RWPE1 (cell line): Measurements from ENCODE around the gene MBLAC1.
A peak's percentile ranks its signal among the peaks of the same experiment; 100 is the strongest.

Experiments
- CTCF ChIA-PET: fragments of 350-600 bp; sonication (Branson Sonifier 250); formaldehyde crosslinking; extraction: SDS; loops from one replicate; lab custom pipeline; 2021; lab: Yijun Ruan, JAX
- POLR2A ChIA-PET: fragments of 400-600 bp; formaldehyde crosslinking; extraction: SDS; loops from one replicate; lab custom pipeline; 2020; ENCODE audit warnings: antibody characterized with exemption; ENCODE audit not compliant: low non-redundant PET; lab: Yijun Ruan, JAX
- DNase-seq: peaks from one replicate; pipeline ENCODE4 v3.0.0; 2012; ENCODE audit warnings: low spot score
- H3K27ac ChIP-seq: fragments of 450-650 bp; 2 replicates; pipeline ENCODE4 v1.5.1; 2017
- CTCF ChIP-seq: fragments of 450-650 bp; conservative IDR thresholded peaks from 2 replicates; pipeline ENCODE4 v1.5.1; 2017; ENCODE audit warnings: low read depth, mild to moderate bottlenecking

Gene MBLAC1

GRCh38 chr7:100095704-100096103, 31.1 kb upstream of the MBLAC1 start:
- no peak for TF ChIP-seq CTCF
- ChIA-PET CTCF (no interaction called here), POLR2A (no interaction called here)
- H3K27ac ChIP-seq = peak overlapping the region; percentile 48
- DNase-seq = no peak

- no peak for TF ChIP-seq CTCF
- POLR2A ChIA-PET = interaction anchor here (0.6 kb wide), 1 partner anchor 27 kb away, joined by 3 read pairs; no protein-coding TSS in a partner anchor
- peak overlapping the region; percentile 98 for H3K27ac ChIP-seq
- no peak for DNase-seq
- CTCF ChIA-PET = interaction anchor here (0.7 kb wide), 1 partner anchor 607 kb away, joined by 3 read pairs; the partner anchor contains the start of gene POP7
Measured at GRCh38 chr7:100098913-100099312, 27.9 kb upstream of the MBLAC1 start.

GRCh38 chr7:100099452-100099851, 27.3 kb upstream of the MBLAC1 start:
- ChIA-PET CTCF (interaction anchor here (0.7 kb wide), 1 partner anchor 607 kb away, joined by 3 read pairs; the partner anchor contains the start of gene POP7), POLR2A (interaction anchor here (0.6 kb wide), 1 partner anchor 26 kb away, joined by 3 read pairs; no protein-coding TSS in a partner anchor)

GRCh38 chr7:100100420-100101015, 26.2 kb upstream of the MBLAC1 start:
- DNase-seq = peak; percentile 93
- peak overlapping the region; percentile 98 for H3K27ac ChIP-seq
- ChIA-PET CTCF (interaction anchor here (0.6 kb wide), 1 partner anchor 32 kb away, joined by 4 read pairs; no protein-coding TSS in a partner anchor), POLR2A (interaction anchor here (0.6 to 1.5 kb wide), 6 partner anchors 10 to 181 kb away, joined by 3 to 8 read pairs (median 4); partner anchors contain the start of gene TRIM4)
- no peak for TF ChIP-seq CTCF

More at GRCh38 chr7:100099452-100099851, 27.3 kb upstream of the MBLAC1 start:
- DNase-seq = no peak
- no peak for TF ChIP-seq CTCF
- peak overlapping the region; percentile 98 for H3K27ac ChIP-seq

GRCh38 chr7:100101016-100101862, 25.5 kb upstream of the MBLAC1 start, which contains the start of the genes AP4M1 and MCM7:
Gene AP4M1, plus strand, starts transcription at chr7:100101643. Its CDS starts 72 bp downstream, at chr7:100101715.
Gene MCM7, minus strand, starts transcription at chr7:100101397. Its CDS starts 103 bp downstream, at chr7:100101294.
- ChIA-PET POLR2A (interaction anchor here (0.6 to 1.5 kb wide), 7 partner anchors 11 to 328 kb away, joined by 3 to 4 read pairs (median 3); partner anchors contain the start of genes CNPY4, TAF6, TRIM4 and ZCWPW1), CTCF (interaction anchor here (0.6 to 0.8 kb wide), 3 partner anchors 29 to 50 kb away, joined by 3 to 6 read pairs (median 3); no protein-coding TSS in a partner anchor)
- TF ChIP-seq CTCF = no peak
- peak within 1 kb of the TSS; percentile 98 for H3K27ac ChIP-seq
- DNase-seq = peak; percentile 99
